Measurements from ENCODE around the gene PGAP6. TPM values are rescaled to one million over a fixed set of nuclear protein-coding genes. Genes with fewer than 3 reads are reported as not detected.

The PGAP6 gene
- polyA plus RNA-seq, 1 of the 3 experiments (the other 2 are of a cell fraction) = 133 TPM

- ChIA-PET CTCF (interaction anchor here (0.6 to 1.2 kb wide), 2 partner anchors 19 kb away, joined by 3 read pairs; no protein-coding TSS in a partner anchor), POLR2A (no interaction called here)
- Histone ChIP-seq H3K79me2 (ENCODE audit: insufficient read depth) (peaks cover 14% of the 10 kb centered on the region), H3K9me3 (no peaks in the 10 kb centered on the region), H3K9me2 (no peaks in the 10 kb centered on the region), H3K4me1 (ENCODE audit: control insufficient read depth in 1 of 2, insufficient read depth in 2 of 2, low read depth in 1 of 2, low read length in 1 of 2) (peaks cover 0 to 6% of the 10 kb centered on the region in 2 experiments; a peak in 1 of 4 replicates), H3K4me2 (no peak overlapping the region), H2AFZ (ENCODE audit: low read depth) (no peak overlapping the region), H3F3A (replicated peaks; ENCODE audit: insufficient read depth) (peaks cover 21% of the 10 kb centered on the region), H3K9ac (no peak overlapping the region), H3K27me3 (ENCODE audit: insufficient read depth) (no peaks in the 10 kb centered on the region), H3K36me3 (replicated peaks in 1 of 2; ENCODE audit: control insufficient read depth in 1 of 2, insufficient read depth in 2 of 2, low read length in 1 of 2) (peaks cover 0 to 4% of the 10 kb centered on the region in 2 experiments), H3K27ac (ENCODE audit: low read depth in 2 of 2, low read length in 1 of 2) (no peak overlapping the region), H3K4me3 (ENCODE audit: low read depth in 2 of 2, low read length in 1 of 2) (no peak overlapping the region), H4K20me1 (ENCODE audit: insufficient read depth) (no peaks in the 10 kb centered on the region)
- no peak for TF ChIP-seq POLR2AphosphoS5 (IDR thresholded peaks at IDR 0.05; ENCODE audit: low read depth, low read length)
- TF ChIP-seq RXRA (IDR thresholded peaks at IDR 0.05; ENCODE audit: borderline replicate concordance, low read depth) = no peak
- no peak for TF ChIP-seq TCF12 (IDR thresholded peaks at IDR 0.05)
- no peak for TF ChIP-seq MXI1 (IDR thresholded peaks at IDR 0.05; ENCODE audit: low read depth, low read length)
- TF ChIP-seq MEF2A (IDR thresholded peaks at IDR 0.05; ENCODE audit: borderline replicate concordance, low read depth) = no peak
- no peak for TF ChIP-seq RFX5 (IDR thresholded peaks at IDR 0.05; ENCODE audit: low read length)
- TF ChIP-seq NRF1 (IDR thresholded peaks at IDR 0.05; ENCODE audit: low read depth, low read length) = no peak
- no peak for TF ChIP-seq ELF1 (IDR thresholded peaks at IDR 0.05)
- no peak for TF ChIP-seq USF2 (IDR thresholded peaks at IDR 0.05; ENCODE audit: borderline replicate concordance, low read depth, low read length)
- no peak for TF ChIP-seq EP300 (IDR thresholded peaks at IDR 0.05; ENCODE audit: borderline replicate concordance in 1 of 2, low read depth in 1 of 2, low read length in 1 of 2)
- no peak for TF ChIP-seq TAF1 (IDR thresholded peaks at IDR 0.05; ENCODE audit: borderline replicate concordance, low read depth, low read length)
- no peak for TF ChIP-seq YY1 (IDR thresholded peaks at IDR 0.05; ENCODE audit: low read depth)
- no peak for TF ChIP-seq FOXM1 (IDR thresholded peaks at IDR 0.05; ENCODE audit: low read depth)
- no peak for TF ChIP-seq CHD2 (IDR thresholded peaks at IDR 0.05; ENCODE audit: low read length, partially characterized antibody)
- TF ChIP-seq GATA2 (CRISPR knock-in tag; IDR thresholded peaks at IDR 0.05) = no peak
- no peak for TF ChIP-seq RCOR1 (IDR thresholded peaks at IDR 0.05; ENCODE audit: low read length)
- TF ChIP-seq RAD21 (IDR thresholded peaks at IDR 0.05; ENCODE audit: low read length) = no peak
- TF ChIP-seq NFIC (IDR thresholded peaks at IDR 0.05; ENCODE audit: borderline replicate concordance) = no peak
- no peak for TF ChIP-seq EZH2phosphoT487 (IDR thresholded peaks at IDR 0.05; ENCODE audit: borderline replicate concordance, low read depth)
- no peak for DNase-seq
- 94% methylated on average over 9 of the region's 12 CpGs for WGBS (ENCODE audit: low lambda C conversion rate)
These were observed 23.3 kb upstream of the PGAP6 start for GRCh38 chr16:404971-405486.

All from SK-N-SH (cell line).